H1 (cell line): Measurements from ENCODE around the gene NOLC1. TPM values are rescaled to one million over a fixed set of nuclear protein-coding genes. Genes with fewer than 3 reads are reported as not detected.
A peak's percentile ranks its signal among the peaks of the same experiment; 100 is the strongest.

ENCODE experiments used
- ASH2L ChIP-seq: fragments of 200-600, 300-600 bp; sonication (generic); IDR thresholded peaks from one replicate; pipeline ENCODE4 v1.7.1; 2017; ENCODE audit warnings: low read length
- BACH1 ChIP-seq: IDR thresholded peaks from 2 replicates; pipeline ENCODE4 v1.6.1; 2012; ENCODE audit warnings: low read length, improper control_type of control experiment
- CBX5 ChIP-seq: fragments of 300-800, 300-1000 bp; sonication (generic); IDR thresholded peaks from 2 replicates; pipeline ENCODE4 v1.7.1; 2016; ENCODE audit warnings: antibody characterized with exemption, low read length, low read depth
- CBX8 ChIP-seq: fragments of 300-800, 300-1000 bp; sonication (generic); IDR thresholded peaks from 2 replicates; pipeline ENCODE4 v1.7.1; 2016; ENCODE audit warnings: low read depth, low read length, borderline replicate concordance
- CHD2 ChIP-seq: IDR thresholded peaks from 2 replicates; pipeline ENCODE4 v1.6.1; 2012; ENCODE audit warnings: low read length, improper control_type of control experiment
- CREB1 ChIP-seq: IDR thresholded peaks from 2 replicates; pipeline ENCODE4 v1.6.1; 2012; ENCODE audit warnings: inconsistent platforms
- CTBP2 ChIP-seq: IDR thresholded peaks from 2 replicates; pipeline ENCODE4 v1.7.0; 2011; ENCODE audit warnings: borderline replicate concordance, mild to moderate bottlenecking, moderate library complexity, mixed read lengths, low read length; ENCODE audit not compliant: insufficient read depth, insufficient read length
- EP300 ChIP-seq, 2 experiments: IDR thresholded peaks; 1 replicate in 1 of 2; 2 replicates in 1 of 2; pipeline ENCODE4 v1.6.1; 2011 to 2012; ENCODE audit warnings: low read depth in 2 of 2, low read length in 2 of 2, mild to moderate bottlenecking in 2 of 2, borderline replicate concordance in 1 of 2, inconsistent platforms in 1 of 2, moderate library complexity in 1 of 2
- EZH2 ChIP-seq: fragments of 200-600 bp; sonication (generic); IDR thresholded peaks from 2 replicates; pipeline ENCODE4 v1.7.1; 2012; ENCODE audit warnings: low read depth, mild to moderate bottlenecking, moderate library complexity, low read length, inconsistent platforms; ENCODE audit not compliant: severe bottlenecking
- GTF2F1 ChIP-seq: IDR thresholded peaks from 2 replicates; pipeline ENCODE4 v1.6.1; 2012; ENCODE audit warnings: low read depth, low read length, improper control_type of control experiment, borderline replicate concordance
- JUND ChIP-seq: IDR thresholded peaks from 2 replicates; pipeline ENCODE4 v1.6.1; 2011; ENCODE audit warnings: mild to moderate bottlenecking, improper control_type of control experiment, low read length
- MAX ChIP-seq: IDR thresholded peaks from 2 replicates; pipeline ENCODE4 v1.6.1; 2012; ENCODE audit warnings: inconsistent platforms
- NRF1 ChIP-seq: IDR thresholded peaks from 2 replicates; pipeline ENCODE4 v1.6.1; 2011; ENCODE audit warnings: mild to moderate bottlenecking, low read depth, low read length, improper control_type of control experiment
- PHF8 ChIP-seq: fragments of 200-600 bp; sonication (generic); conservative IDR thresholded peaks from 2 replicates; pipeline ENCODE4 v1.7.1; 2012; ENCODE audit warnings: low read depth, mild to moderate bottlenecking, inconsistent platforms, low read length, moderate library complexity
- RFX5 ChIP-seq: IDR thresholded peaks from 2 replicates; pipeline ENCODE4 v1.6.1; 2011; ENCODE audit warnings: low read depth, low read length, improper control_type of control experiment, borderline replicate concordance
- RXRA ChIP-seq: IDR thresholded peaks from 2 replicates; pipeline ENCODE4 v1.6.1; 2011; ENCODE audit warnings: low read depth, mild to moderate bottlenecking, low read length, moderate library complexity; ENCODE audit not compliant: insufficient read depth
- SIN3A ChIP-seq, 2 experiments: IDR thresholded peaks in 1 of 2; conservative IDR thresholded peaks in 1 of 2; 2 replicates each; pipeline ENCODE4 v1.6.1; 2011 to 2012; ENCODE audit warnings: low read length in 2 of 2, improper control_type of control experiment in 1 of 2, low read depth in 1 of 2, mild to moderate bottlenecking in 1 of 2
- SIRT6 ChIP-seq: IDR thresholded peaks from one replicate; pipeline ENCODE4 v1.7.1; 2012; ENCODE audit warnings: low read length, inconsistent platforms
- SP1 ChIP-seq: IDR thresholded peaks from 2 replicates; pipeline ENCODE4 v1.6.1; 2011; ENCODE audit warnings: low read depth, low read length
- SP4 ChIP-seq: IDR thresholded peaks from 2 replicates; pipeline ENCODE4 v1.6.1; 2012; ENCODE audit warnings: low read length, inconsistent platforms
- SRF ChIP-seq: IDR thresholded peaks from 2 replicates; pipeline ENCODE4 v1.6.1; 2011; ENCODE audit warnings: mild to moderate bottlenecking, low read depth, low read length, moderate library complexity
- TAF1 ChIP-seq: IDR thresholded peaks from 2 replicates; pipeline ENCODE4 v1.6.1; 2011; ENCODE audit warnings: mild to moderate bottlenecking, low read depth, low read length
- polyA plus RNA-seq, 7 experiments: library from polyadenylated mRNA; depleted of rRNA in 3 of 7; stranded (reverse) in 5 of 7; unstranded in 2 of 7; fragments of >200 nt in 5 of 7; fragments of 200-250 nt in 2 of 7; gene quantifications; 1 replicate in 5 of 7; 2 replicates in 1 of 7; 4 replicates in 1 of 7; pipeline versions ENCODE4 v1.2.1 to v1.2.3, GENCODE V29; 2011 to 2013; ENCODE audit warnings: missing spikeins in 2 of 7, mixed read lengths in 2 of 7
- total RNA-seq: library from RNA; stranded (reverse); fragmentation: NEBNext Ultra II Directional; extraction: Animal tissue kit (Norgen Biotek cat#: 25700); gene quantifications from 2 replicates; pipeline ENCODE4 v1.2.1, GENCODE V29; 2021
- TF ChIP-seq, protein P1 (sequence below): IDR thresholded peaks from 2 replicates; pipeline ENCODE4 v1.6.1; 2011; ENCODE audit warnings: low read depth, mild to moderate bottlenecking, low read length; ENCODE audit not compliant: insufficient read depth

The NOLC1 gene
- total and polyA plus RNA-seq, 2 of the 8 experiments (the other 6 are each of a cell fraction or from before 2014, with no cell fraction given), result 86.3 to 191 TPM

- TF ChIP-seq CTBP2, result no peak
- TF ChIP-seq TAF1, result peak; percentile 85
- peak; percentile 57; the same call in 1 of the 2 replicates for TF ChIP-seq SP1
- no peak for TF ChIP-seq RFX5
- no peak for TF ChIP-seq GTF2F1
- no peak for TF ChIP-seq SP4
- no peak for TF ChIP-seq NRF1
- no peak for TF ChIP-seq JUND
- TF ChIP-seq MAX, result 0 out of 2 replicates have a peak, but pooled peaks have one; percentile 32
- TF ChIP-seq, protein P1, sequence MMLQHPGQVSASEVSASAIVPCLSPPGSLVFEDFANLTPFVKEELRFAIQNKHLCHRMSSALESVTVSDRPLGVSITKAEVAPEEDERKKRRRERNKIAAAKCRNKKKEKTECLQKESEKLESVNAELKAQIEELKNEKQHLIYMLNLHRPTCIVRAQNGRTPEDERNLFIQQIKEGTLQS, result no peak
- TF ChIP-seq ASH2L, result peak; percentile 41
- TF ChIP-seq RXRA, result no peak
- TF ChIP-seq BACH1, result no peak
- TF ChIP-seq SIN3A (conservative IDR thresholded peaks at IDR 0.05 in 1 of 2, IDR thresholded peaks at IDR 0.05 in 1 of 2; ENCODE audit: low read depth in 1 of 2, low read length in 2 of 2), result peak; percentile 32 to 84; a peak in 2 of 4 replicates
- TF ChIP-seq CHD2, result no peak
- TF ChIP-seq EZH2, result no peak
- TF ChIP-seq CBX8, result no peak
- TF ChIP-seq SIRT6, result no peak
- TF ChIP-seq EP300 (IDR thresholded peaks at IDR 0.05; ENCODE audit: borderline replicate concordance in 1 of 2, low read depth in 2 of 2, low read length in 2 of 2), result no peak
- TF ChIP-seq CREB1, result no peak
- 0 out of 2 replicates have a peak, but pooled peaks have one; percentile 42 for TF ChIP-seq PHF8
- no peak for TF ChIP-seq CBX5
- TF ChIP-seq SRF, result no peak
These were observed 37.1 kb upstream of the NOLC1 start (continued) for GRCh38 chr10:102114861-102115618.
